SIG-M5 (cell line): ENCODE data around the gene SIRPG.
"Not testable (repeated sequence)": the region's sequence is repeated elsewhere in the genome, so short reads cannot be mapped to it uniquely, and the experiment has no call there.

Source experiments
- DNase-seq: peaks from one replicate; lab custom pipeline; 2025; lab: John Stamatoyannopoulos, UW

The SIRPG gene

GRCh38 chr20:1671891-1672669 is 14.5 kb upstream of the SIRPG start:
- no peak for DNase-seq

- DNase-seq, result no peak
These were observed 11.7 kb upstream of the SIRPG start for GRCh38 chr20:1669304-1669703.

GRCh38 chr20:1667502-1668085 is 10.0 kb upstream of the SIRPG start:
- DNase-seq, result no peak

GRCh38 chr20:1666802-1667201 is 9.2 kb upstream of the SIRPG start:
- no peak for DNase-seq

GRCh38 chr20:1665345-1665744 is 7.8 kb upstream of the SIRPG start:
- DNase-seq, result no peak

- no peak for DNase-seq
These were observed 7.3 kb upstream of the SIRPG start for GRCh38 chr20:1664911-1665310.

GRCh38 chr20:1663917-1664316 is 6.3 kb upstream of the SIRPG start:
- DNase-seq, result no peak

GRCh38 chr20:1661542-1662299 is 4.1 kb upstream of the SIRPG start:
- DNase-seq, result no peak

GRCh38 chr20:1660246-1660645 is 2.7 kb upstream of the SIRPG start:
- no peak for DNase-seq

- DNase-seq, result no peak
These were observed 735 bp downstream of the SIRPG start for GRCh38 chr20:1656844-1657243.

- DNase-seq, result no peak
These were observed 2.6 kb downstream of the SIRPG start for GRCh38 chr20:1654996-1655395.

GRCh38 chr20:1652960-1653359 is 4.6 kb downstream of the SIRPG start:
- DNase-seq, result no peak

- no peak for DNase-seq
These were observed 5.5 kb downstream of the SIRPG start for GRCh38 chr20:1652104-1652503.

- DNase-seq, result no peak
These were observed 6.1 kb downstream of the SIRPG start for GRCh38 chr20:1651268-1652058.

GRCh38 chr20:1648101-1648500 is 9.5 kb downstream of the SIRPG start:
- DNase-seq, result no peak

GRCh38 chr20:1646975-1647431 is 10.6 kb downstream of the SIRPG start:
- no peak for DNase-seq

GRCh38 chr20:1644101-1644962 is 13.2 kb downstream of the SIRPG start:
- no peak for DNase-seq

- not testable (repeated sequence) for DNase-seq
These were observed 18.9 kb downstream of the SIRPG start for GRCh38 chr20:1638643-1639042.

GRCh38 chr20:1637755-1638154 is 19.8 kb downstream of the SIRPG start:
- no peak for DNase-seq

GRCh38 chr20:1637226-1637625 is 20.4 kb downstream of the SIRPG start:
- DNase-seq, result no peak

- no peak for DNase-seq
These were observed 21.0 kb downstream of the SIRPG start for GRCh38 chr20:1636621-1637020.
